ENCODE measurements around the gene DLGAP1. TPM values are rescaled to one million over a fixed set of nuclear protein-coding genes. Genes with fewer than 3 reads are reported as not detected.

DLGAP1 gene
- polyA plus RNA-seq, 1 experiment, result 0.09 TPM

DNA sequence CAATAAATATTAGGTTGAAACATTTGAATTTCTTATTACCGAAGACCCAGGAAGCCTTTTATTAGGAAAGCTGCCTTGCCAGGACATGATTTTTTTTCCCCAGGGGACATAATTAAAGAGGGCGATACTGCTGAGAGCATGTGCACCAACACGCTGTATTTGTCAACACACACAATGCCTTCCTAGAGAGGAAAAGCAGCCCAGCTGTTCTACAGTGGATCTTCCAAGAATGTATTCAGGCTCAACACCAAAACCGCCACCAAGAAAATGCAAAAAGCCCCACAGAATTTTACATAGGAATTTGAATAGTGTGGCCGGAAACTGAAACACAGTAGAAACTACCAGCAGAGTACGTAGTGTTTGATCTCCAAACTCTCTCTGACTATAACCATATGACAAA, 320.4 kb downstream of the DLGAP1 start:
- CTCF ChIA-PET, result no interaction called here
- H3K27me3 ChIP-seq (ENCODE audit: control insufficient read depth, insufficient read depth, low read length), result no peaks in the 10 kb centered on the region
- no peak for DNase-seq (ENCODE audit: low read depth, low spot score)
- no peak overlapping the region for H3K4me3 ChIP-seq (ENCODE audit: low read depth, low read length)
- H3K27ac ChIP-seq (ENCODE audit: low read depth, low read length), result no peak overlapping the region
- H3K9me3 ChIP-seq (ENCODE audit: control insufficient read depth, insufficient read depth, low read length), result no peaks in the 10 kb centered on the region
- POLR2A ChIA-PET, result no interaction called here
- TF ChIP-seq, protein P1, sequence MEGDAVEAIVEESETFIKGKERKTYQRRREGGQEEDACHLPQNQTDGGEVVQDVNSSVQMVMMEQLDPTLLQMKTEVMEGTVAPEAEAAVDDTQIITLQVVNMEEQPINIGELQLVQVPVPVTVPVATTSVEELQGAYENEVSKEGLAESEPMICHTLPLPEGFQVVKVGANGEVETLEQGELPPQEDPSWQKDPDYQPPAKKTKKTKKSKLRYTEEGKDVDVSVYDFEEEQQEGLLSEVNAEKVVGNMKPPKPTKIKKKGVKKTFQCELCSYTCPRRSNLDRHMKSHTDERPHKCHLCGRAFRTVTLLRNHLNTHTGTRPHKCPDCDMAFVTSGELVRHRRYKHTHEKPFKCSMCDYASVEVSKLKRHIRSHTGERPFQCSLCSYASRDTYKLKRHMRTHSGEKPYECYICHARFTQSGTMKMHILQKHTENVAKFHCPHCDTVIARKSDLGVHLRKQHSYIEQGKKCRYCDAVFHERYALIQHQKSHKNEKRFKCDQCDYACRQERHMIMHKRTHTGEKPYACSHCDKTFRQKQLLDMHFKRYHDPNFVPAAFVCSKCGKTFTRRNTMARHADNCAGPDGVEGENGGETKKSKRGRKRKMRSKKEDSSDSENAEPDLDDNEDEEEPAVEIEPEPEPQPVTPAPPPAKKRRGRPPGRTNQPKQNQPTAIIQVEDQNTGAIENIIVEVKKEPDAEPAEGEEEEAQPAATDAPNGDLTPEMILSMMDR (IDR thresholded peaks at IDR 0.05; ENCODE audit: low read depth, low read length), result no peak

DNA sequence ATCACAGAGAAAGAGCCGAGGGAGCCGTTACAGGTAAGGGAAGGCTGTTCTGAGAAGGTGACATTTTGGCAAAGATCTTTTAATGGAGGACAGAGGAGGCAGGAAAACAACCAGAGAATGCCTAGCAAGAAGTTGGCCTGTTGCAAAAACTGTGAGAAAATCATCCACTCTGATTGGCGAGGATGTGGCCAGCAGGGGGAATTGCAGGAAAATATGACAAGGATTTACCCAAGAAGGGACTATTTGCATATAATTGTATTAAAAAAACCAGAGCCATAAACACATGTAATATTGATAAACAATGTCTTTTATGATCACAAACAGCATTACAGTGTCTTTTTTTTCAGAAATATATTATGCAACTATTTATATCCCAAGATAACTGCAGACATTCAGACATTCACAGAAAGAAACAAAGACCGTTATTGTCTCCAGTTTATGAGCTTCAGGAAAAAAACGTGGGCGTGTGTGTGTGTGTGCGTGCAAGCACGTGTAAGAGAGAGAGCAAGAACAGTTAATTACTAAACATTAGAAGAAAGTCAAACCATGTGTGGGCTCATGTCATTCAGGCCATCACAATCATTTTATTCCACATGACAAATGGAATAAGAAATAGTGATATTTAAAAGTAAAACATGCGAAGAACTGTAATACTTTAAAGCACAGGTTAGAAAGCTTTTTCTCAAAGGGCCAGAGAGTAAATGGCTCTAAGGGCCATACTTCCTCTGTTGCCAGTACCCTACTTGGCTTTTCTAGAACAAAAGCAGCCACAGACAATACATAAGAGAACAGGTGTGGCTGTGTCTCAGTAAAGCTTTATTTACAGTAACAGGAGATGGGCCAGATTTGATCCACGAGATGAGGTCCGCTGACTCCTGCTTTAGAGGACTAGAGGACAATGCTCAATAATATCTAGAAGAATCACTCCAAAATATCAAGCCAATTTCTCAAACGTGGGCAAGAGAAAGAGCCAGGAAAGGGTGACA, 324.1 kb downstream of the DLGAP1 start:
- CTCF ChIA-PET, result no interaction called here
- Histone ChIP-seq H3K27me3 (ENCODE audit: control insufficient read depth, insufficient read depth, low read length) (no peaks in the 10 kb centered on the region), H3K4me3 (ENCODE audit: low read depth, low read length) (no peak overlapping the region), H3K9me3 (ENCODE audit: control insufficient read depth, insufficient read depth, low read length) (no peaks in the 10 kb centered on the region), H3K27ac (ENCODE audit: low read depth, low read length) (no peak overlapping the region)
- no peak for DNase-seq (ENCODE audit: low read depth, low spot score)
- TF ChIP-seq, protein P1 (IDR thresholded peaks at IDR 0.05; ENCODE audit: low read depth, low read length), result 0 out of 2 replicates have a peak, but pooled peaks have one; percentile 10
- POLR2A ChIA-PET, result no interaction called here

DNA sequence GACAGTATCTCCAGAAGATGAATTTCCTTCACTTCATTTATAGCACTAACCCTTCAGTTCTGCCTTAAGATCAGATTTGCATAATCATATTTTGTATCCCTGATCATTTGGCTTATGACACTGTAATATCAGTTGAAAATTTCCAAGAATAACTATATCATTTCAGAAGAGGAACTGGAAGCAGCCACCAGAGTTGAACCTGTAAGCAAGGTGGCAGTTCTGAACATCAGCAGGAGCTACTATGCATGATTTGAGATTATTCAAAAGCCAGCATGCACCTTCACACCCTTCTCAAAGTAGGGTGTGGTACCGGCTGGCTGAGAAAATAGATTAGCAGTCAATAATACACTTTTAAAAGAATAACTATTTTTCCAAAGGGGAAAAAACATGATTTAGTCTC, 328.2 kb downstream of the DLGAP1 start:
- CTCF ChIA-PET, result no interaction called here
- H3K4me3 ChIP-seq (ENCODE audit: low read depth, low read length), result no peak overlapping the region
- H3K9me3 ChIP-seq (ENCODE audit: control insufficient read depth, insufficient read depth, low read length), result no peaks in the 10 kb centered on the region; the same call in 1 of the 2 replicates
- TF ChIP-seq, protein P1 (IDR thresholded peaks at IDR 0.05; ENCODE audit: low read depth, low read length), result no peak
- no peak overlapping the region for H3K27ac ChIP-seq (ENCODE audit: low read depth, low read length)
- POLR2A ChIA-PET, result no interaction called here
- DNase-seq (ENCODE audit: low read depth, low spot score), result no peak
- H3K27me3 ChIP-seq (ENCODE audit: control insufficient read depth, insufficient read depth, low read length), result no peaks in the 10 kb centered on the region

DNA sequence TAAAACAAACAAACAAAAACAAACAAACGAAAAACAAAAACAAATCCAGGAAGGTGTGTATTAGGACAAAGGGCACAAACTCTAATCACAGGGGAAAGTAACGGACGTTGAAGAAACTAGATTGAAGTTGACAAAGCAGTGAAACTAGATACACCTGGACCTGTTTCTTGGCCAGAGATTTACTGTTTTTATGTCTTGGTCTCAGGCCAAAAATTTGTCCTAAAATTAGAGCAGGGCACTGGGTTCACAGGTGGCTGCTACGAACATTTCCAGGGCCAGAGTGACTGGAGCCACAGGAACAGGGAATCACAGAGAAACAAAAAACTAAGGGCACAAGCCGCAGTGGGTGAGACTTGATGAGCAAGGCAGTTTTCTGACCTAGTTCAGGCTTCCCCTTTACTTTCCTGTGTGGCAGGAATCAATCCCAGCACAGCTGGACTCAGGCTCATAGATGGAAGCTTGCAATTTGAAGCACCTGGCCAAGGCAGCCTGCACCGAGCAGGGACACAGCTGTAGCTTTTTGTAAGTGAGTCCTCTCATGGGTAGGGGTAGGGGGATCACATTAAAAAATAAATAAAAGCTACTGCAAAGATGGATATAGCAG, 329.4 kb downstream of the DLGAP1 start:
- CTCF ChIA-PET, result no interaction called here
- H3K9me3 ChIP-seq (ENCODE audit: control insufficient read depth, insufficient read depth, low read length), result no peaks in the 10 kb centered on the region; the same call in 1 of the 2 replicates

More for the DNA sequence above, 329.4 kb downstream of the DLGAP1 start:
- TF ChIP-seq, protein P1 (IDR thresholded peaks at IDR 0.05; ENCODE audit: low read depth, low read length), result no peak
- POLR2A ChIA-PET, result no interaction called here
- Histone ChIP-seq H3K27me3 (ENCODE audit: control insufficient read depth, insufficient read depth, low read length) (no peaks in the 10 kb centered on the region), H3K4me3 (ENCODE audit: low read depth, low read length) (no peak overlapping the region), H3K27ac (ENCODE audit: low read depth, low read length) (no peak overlapping the region)
- no peak for DNase-seq (ENCODE audit: low read depth, low spot score)

Measured in AG04450 (cell line).